Measurements from ENCODE around the gene EYS. TPM values are rescaled to one million over a fixed set of nuclear protein-coding genes. Genes with fewer than 3 reads are reported as not detected.

EYS gene
- total and polyA plus RNA-seq, 2 of the 13 experiments (the other 11 are each of a cell fraction or from before 2014, with no cell fraction given): 0.04 to 0.07 TPM

DNA sequence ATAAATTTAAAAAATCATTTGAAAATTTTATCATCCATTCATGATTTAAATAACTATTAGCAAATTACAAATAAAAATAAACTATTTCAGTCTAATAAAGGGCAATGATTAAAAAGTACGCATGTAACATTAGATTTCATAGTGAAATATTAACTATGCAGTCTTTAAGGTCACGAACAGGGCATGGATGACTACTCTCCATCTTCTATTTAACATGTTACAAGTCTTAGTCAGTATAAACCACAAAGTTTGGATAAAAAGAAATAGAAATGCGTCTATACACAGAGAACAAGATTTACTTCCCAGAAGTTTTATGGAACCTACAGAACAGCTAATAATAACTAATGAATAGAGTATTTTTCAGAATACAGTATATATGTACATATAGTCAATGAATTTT, 1016.0 kb downstream of the EYS start (continued):
- no peak for TF ChIP-seq ZNF549 (CRISPR knock-in tag; IDR thresholded peaks at IDR 0.05)

DNA sequence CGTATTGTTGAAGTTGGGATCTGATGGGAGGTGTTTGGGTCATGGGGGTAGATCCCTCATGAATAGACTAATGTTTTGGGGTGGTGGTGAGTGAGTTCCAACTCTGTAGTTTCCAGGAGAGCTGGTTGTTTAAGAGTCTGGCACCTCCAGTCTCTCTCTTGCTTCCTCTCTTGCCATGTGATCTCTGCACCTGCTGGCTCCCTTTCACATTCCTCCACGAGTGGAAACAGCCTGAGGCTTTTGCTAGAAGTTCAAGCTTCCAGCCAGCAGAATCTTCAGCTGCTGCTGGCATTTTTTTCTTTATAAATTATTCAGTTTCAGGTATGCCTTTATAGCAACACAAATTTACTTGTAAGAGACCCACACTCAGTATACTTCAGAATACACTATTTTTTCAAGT, 1021.6 kb downstream of the EYS start:
- Histone ChIP-seq H2AFZ (ENCODE audit: low read length) (no peak overlapping the region), H3K4me3 (replicated peaks in 1 of 3; ENCODE audit: insufficient read depth in 1 of 3, low read depth in 2 of 3, low read length in 3 of 3) (no peak overlapping the region), H3K27me3 (ENCODE audit: control insufficient read depth in 1 of 2, insufficient read depth in 2 of 2, low read length in 2 of 2) (no peaks in the 10 kb centered on the region), H4K20me1 (ENCODE audit: insufficient read depth, low read length) (no peaks in the 10 kb centered on the region), H3K4me1 (ENCODE audit: insufficient read depth, low read length) (no peaks in the 10 kb centered on the region), H3K4me2 (ENCODE audit: low read depth, low read length) (no peak overlapping the region), H3K9ac (ENCODE audit: insufficient read depth, low read depth, low read length) (no peak overlapping the region), H3K9me3 (ENCODE audit: low read length) (no peaks in the 10 kb centered on the region), H3K27ac (ENCODE audit: extremely low read length, insufficient read depth, low read length) (no peak overlapping the region), H3K79me2 (ENCODE audit: insufficient read depth, low read length) (no peaks in the 10 kb centered on the region), H3K36me3 (replicated peaks in 1 of 2; ENCODE audit: control insufficient read depth in 1 of 2, insufficient read depth in 2 of 2, low read length in 2 of 2) (no peaks in the 10 kb centered on the region)
- in situ Hi-C loops (cut with HindIII; ENCODE audit: extremely low pct_ligation_motif_present, low pct_unique_long_range_greater_than_20kb) (no loop called here), intact Hi-C loops (cut with micrococcal nuclease; ENCODE audit: unreplicated experiment) (no loop called here)
- FAIRE-seq (no peak), ATAC-seq (no peak), DNase-seq (ENCODE audit: low spot score) (no peak)
- no peak for TF ChIP-seq ZNF496 (CRISPR knock-in tag; IDR thresholded peaks at IDR 0.05; ENCODE audit: insufficient replicate concordance)
- TF ChIP-seq, protein P1, sequence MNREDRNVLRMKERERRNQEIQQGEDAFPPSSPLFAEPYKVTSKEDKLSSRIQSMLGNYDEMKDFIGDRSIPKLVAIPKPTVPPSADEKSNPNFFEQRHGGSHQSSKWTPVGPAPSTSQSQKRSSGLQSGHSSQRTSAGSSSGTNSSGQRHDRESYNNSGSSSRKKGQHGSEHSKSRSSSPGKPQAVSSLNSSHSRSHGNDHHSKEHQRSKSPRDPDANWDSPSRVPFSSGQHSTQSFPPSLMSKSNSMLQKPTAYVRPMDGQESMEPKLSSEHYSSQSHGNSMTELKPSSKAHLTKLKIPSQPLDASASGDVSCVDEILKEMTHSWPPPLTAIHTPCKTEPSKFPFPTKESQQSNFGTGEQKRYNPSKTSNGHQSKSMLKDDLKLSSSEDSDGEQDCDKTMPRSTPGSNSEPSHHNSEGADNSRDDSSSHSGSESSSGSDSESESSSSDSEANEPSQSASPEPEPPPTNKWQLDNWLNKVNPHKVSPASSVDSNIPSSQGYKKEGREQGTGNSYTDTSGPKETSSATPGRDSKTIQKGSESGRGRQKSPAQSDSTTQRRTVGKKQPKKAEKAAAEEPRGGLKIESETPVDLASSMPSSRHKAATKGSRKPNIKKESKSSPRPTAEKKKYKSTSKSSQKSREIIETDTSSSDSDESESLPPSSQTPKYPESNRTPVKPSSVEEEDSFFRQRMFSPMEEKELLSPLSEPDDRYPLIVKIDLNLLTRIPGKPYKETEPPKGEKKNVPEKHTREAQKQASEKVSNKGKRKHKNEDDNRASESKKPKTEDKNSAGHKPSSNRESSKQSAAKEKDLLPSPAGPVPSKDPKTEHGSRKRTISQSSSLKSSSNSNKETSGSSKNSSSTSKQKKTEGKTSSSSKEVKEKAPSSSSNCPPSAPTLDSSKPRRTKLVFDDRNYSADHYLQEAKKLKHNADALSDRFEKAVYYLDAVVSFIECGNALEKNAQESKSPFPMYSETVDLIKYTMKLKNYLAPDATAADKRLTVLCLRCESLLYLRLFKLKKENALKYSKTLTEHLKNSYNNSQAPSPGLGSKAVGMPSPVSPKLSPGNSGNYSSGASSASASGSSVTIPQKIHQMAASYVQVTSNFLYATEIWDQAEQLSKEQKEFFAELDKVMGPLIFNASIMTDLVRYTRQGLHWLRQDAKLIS (CRISPR knock-in tag; IDR thresholded peaks at IDR 0.05): no peak
- no peak for TF ChIP-seq ZMYM3 (CRISPR knock-in tag; IDR thresholded peaks at IDR 0.05)
- POLR2A ChIA-PET: no interaction called here
- CTCF ChIA-PET (ENCODE audit: low intra/inter-chr PET ratio, low total read pairs): no interaction called here
- no TSS peak for BruUV-seq (replicated peaks)
- WGBS (ENCODE audit: low lambda C conversion rate): 26% methylated on average over 2 of the region's 2 CpGs

All from HepG2 (cell line).